ENCODE data around the gene TWIST2.

Gene TWIST2

DNA sequence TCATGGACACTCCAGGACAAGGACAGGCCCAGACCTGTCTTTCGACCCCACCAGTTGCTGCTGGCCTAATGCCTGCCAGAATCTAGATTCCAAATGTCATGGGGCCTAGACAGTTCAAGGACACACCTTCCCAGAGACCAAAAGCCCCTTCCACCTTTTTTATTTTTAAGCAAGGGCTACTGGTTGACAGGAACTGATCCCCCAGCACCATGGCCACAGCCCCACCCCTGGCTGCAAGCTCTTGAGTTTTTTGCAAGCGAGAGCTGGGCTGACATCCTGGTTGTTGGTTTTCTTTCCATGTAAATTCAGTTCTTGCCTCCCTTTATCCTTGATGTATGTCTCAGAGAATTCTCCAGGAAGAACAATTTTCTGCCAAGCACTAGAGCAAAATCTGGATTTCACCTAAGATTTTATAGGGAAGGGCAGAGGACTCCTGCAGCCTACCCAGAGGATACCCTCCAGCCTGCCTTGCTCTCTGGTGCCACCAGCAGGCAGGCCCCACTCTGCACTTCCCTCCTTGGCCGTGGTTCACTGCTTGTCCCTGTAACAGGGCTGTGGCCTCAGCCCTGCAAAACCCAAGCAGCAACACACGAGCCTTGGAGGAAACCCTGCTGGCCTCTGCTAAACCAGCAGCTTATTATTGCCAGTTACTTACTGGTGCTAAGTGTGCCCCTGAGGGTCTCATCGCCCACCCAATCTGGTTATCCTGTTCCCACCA is 97.7 kb downstream of the TWIST2 start:
- no peak for DNase-seq

DNA sequence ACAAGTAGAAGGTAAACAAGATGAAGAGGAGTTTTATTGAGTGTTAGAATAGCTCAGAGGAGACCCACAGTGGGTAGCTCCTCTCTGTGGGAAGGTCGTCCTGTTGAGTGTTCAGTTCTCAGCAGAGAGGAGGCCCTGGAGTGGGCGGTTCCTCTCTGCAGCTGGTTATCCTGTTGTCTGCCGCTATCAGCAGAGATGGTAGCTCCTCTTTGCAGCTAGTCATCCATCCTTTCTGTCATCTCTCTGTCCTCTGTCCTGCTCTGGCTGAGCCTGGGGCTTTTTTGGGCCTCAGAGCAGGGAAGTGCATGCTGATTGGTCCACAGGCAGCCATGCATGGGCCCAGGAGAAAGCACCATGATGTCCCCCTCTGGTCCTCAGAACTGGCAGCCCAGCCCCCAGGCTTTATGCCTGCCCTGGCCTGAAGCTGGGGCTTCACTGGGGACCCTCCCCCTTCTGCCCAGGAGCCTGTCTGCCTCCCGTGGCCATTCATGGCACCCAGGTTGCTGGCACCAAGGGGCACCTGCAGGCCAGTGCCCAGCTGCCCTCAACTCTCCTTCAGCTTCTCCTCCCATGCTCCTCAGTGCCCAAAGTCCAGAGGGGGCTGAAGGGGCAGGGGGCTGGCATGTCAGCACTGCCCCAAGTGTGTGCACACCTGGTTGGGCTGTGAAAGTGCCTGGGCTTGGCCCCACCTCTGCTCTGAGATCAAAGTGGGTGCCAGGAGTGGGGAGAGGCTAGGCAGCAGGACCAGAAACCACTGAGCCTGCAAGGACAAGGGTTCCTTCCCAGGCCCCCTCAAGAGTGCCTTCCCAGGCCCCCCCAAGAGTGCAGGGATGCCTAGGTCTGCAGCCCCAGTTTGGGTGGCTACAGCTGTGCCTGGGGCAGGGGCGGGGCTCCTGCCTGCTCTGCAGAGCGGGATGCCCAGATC is 98.7 kb downstream of the TWIST2 start:
- no peak for DNase-seq

DNA sequence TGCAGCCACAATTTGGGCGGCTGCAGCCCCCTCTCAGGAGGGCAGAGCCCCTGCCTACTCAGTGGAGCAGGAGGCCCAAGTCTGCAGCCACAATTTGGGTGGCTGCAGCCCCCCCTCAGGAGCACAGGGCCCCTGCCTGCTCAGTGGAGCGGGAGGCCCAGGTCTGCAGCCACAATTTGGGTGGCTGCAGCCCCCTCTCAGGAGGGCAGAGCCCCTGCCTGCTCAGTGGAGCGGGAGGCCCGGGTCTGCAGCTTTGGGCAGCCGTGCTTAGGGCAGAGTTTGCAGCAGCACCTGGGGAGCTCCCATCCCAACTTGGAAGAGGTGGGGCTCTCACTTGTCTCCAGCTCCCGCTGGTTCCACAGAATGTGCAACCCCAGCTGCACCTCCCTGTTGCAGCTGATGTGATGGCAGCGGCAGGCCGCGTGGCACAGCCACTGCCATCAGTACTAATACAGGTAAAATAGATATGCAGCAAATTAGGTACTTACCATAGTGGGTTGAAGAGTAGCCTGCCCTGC is 99.4 kb downstream of the TWIST2 start:
- no peak for DNase-seq

DNA sequence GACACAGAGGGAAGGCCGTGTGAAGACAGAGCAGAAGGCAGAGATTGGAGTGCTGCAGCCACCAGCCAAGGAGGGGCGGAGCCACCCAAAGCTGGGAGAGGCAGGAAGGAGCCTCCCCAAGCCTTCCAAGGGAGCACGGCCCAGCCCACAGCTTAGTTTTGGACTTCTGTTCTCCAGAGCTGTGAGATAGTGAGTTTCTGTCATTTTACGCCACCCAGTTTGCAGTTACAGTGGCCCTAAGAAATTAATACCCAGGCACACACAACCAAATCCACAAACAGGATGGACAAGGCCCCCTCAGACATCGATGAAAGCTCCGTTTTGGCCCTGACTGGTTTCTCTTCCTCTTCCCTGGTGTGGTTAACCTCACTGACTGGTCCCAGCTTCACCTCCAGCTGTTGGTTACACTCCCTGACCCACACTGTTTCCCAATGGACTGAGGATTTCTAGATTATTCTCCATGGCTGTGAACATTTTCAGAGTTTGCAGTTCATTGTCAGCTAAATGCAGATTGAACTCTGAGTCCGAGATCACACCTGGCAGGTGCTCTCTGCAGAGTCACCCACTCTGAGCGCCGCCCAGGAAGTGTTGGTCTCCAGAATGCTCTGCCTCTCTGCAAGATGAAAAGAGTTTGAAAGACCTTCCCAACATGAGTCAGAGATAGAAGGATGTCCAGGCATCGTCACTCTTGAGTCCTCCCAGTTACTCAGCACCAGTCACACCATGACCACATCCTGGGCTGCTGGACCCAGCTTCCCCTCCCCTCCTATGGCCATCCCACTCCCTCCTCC is 100.2 kb downstream of the TWIST2 start:
- no peak for DNase-seq

DNA sequence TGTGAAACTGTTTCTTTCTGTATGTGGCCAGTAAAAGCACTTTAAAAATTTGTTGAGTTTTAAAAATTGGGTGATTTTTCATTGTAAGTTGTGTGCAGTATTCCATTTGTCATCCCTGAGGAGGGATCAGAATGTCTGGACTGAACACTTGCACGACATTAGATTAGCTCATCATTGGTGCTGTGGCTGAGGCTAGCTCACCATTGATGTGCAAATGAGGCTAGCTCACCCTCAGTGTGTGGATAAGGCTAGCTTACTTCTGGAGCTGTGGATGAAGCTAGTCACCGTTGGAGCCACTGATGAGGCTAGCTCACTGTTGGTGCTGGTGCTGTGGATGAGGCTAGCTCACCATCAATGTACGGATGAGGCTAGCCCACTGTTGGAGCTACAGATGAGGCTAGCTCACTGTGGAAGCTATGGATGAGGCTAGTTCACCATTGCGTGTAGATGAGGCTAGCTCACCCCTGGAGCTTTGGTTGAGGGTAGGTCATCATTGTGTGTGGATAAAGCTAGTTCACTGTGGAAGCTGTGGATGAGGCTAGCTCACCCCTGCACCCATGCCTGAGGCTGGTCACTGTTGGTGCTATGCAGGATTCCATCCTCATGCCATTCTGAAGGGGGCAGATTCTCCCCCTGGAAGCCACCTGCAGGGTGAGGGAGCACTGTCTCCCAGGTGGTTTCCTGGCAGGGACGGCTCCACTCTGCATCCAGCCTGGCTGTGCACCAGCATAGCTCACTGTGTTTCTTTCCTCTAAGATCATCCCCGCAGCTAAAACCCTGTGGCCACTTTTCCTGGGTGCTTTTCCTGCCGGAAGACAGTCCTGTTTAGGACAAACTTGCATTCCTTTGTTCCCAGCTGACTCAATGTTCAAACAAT is 101.1 kb downstream of the TWIST2 start:
- DNase-seq, result no peak

DNA sequence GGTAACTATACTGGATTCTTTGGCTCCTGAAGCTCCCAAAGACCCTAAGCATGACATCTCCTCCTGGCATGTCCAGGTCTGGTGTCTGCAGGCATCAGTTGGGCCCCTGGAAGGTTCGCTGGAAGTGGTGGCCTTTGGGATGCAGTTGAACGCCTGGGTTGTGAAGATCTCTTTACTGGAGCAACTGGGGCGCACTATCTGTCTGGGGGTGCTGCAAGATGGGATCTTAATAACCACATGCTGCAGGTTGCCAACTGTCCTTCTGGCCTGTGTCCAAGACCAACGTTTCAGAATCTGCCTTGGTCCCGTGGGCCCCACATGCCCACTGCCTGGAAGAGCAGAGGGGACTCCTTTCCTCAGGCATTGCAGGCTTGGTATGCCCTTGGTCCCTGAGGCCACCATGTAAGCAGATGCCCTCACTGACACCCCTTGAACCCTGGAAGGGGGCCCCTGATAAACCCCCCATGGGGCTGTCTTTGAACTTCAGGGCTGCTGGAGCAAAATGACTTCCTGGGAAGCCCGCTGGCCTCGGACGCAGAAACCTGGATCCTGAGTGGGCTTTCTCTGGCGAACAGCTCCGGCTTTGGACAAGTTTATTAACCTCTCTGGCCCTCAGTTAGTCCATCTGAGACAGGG is 101.9 kb downstream of the TWIST2 start:
- no peak for DNase-seq

DNA sequence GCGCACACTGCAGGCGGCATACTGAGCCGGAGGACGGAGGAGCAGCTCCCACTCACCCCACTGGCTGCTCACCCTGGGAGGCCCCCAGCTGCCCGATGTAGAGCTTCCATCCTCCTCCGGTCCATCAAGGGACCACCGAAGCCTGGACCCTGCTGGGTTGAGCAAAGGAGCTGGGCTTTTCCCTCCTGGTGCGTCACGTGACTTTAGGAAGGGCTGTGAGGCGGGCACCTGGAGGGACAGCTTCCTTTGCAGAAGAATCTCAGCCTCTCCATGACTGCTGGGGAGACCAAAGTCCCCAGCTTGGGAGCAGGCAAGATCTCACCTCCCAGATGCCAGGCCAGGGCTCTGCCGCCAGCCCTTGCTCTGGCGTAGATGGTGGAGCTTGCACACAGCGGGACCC is 102.7 kb downstream of the TWIST2 start:
- no peak for DNase-seq

DNA sequence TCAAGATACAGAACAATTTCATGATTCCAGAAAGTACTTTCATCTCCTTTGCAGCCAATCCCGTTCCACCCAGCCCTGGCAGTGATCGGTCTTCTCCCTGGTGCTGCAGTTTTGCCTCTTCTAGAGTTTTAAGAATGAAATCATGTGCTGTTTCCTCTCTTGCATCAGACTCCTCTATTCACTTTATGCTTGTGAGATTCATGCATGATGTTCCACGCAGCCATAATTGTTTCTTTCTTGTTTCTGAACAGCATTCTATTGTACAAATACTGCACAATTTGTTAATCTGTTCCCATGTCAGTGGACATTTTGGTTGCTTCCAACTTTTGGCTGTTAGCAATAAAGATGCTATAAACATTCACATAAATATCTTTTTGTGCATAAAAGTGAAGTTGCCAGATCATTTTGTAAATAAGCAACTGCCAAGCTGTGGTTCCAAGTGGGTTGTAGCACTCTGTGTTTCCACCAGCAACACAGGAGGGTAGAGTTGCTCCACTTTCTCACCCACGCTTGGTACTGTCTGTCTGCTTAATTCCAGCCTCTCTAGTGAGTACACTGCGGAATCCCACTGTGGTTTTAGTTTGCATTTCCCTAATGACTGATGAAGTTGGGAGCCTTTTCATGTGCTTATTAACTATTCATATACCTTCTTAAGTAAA is 104.5 kb downstream of the TWIST2 start:
- no peak for DNase-seq

DNA sequence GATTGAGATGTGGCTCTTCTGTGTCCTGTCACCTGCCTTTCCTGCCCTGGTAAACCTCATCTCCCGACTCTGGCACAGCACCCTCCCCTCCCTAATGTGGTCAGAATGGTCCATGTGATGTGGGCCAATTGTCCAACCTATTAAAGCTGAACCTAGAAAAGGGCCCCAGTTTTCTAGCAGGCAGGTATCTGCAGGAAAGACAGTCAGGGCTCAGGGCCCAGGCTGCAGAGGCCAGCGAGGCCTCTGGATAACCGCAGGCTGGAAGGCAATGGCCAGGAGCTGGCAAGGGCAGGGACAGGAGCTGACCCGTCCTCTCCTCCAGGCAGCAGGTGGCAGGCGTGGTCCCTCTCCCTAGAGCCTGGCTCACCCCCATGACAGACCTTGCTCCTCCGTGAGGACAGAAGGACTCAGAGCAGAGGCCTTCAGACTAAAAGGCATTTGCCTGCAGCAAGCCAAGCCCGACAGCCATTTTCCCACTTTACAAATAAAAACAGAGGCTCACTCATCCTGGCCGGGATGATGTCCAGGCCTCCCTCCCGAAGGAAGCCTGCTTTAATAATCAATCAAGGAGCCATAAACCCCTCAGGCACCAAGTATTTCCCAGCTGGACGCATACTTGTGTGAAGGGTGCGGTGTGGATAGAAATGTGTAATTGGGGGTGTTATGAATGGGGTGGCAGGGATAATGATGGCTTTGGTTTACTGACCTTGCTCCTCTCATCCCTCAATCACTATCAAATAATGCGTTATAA is 107.1 kb downstream of the TWIST2 start:
- DNase-seq, result no peak

DNA sequence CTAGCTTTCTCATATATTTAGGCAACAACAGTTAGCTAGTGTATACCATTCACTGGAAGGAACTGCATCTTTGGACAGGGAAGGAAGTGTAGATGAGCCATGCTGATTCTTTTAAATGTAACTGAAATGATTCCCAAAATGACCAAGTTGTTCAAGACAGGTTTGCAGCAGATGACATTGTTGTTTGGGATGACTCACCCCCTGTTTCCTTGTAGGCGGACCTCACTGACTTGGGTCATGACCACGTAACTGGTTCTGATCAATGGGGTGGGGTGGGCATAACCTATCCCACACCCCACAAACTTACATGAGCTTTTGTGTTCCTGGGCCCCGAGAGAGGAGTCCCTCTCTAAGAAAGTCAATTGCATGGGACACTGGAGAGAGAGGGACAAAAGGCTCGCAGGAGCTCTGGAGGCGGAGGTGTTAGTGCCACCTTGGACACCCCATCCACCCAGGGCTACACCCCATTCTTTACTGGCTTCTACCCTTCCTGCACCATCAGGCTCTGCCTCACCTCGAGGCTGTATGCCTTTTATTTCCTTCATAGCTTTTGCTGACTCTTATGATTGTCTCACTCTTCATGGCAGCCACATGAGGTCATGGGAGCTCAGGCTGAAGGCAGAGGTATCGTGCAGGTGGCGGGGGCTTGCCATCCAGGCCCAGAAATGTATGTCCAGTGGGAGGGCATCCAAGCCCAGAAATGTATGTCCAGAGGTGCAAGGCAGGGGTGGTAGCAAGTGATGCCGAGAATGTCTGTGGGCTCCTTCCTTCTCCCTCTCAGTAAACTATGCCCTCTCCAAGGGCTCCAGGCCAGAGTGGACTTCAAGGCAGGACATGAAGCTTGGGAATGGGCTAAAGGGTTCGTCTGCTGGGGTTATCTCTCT is 108.0 kb downstream of the TWIST2 start:
- DNase-seq, result no peak

DNA sequence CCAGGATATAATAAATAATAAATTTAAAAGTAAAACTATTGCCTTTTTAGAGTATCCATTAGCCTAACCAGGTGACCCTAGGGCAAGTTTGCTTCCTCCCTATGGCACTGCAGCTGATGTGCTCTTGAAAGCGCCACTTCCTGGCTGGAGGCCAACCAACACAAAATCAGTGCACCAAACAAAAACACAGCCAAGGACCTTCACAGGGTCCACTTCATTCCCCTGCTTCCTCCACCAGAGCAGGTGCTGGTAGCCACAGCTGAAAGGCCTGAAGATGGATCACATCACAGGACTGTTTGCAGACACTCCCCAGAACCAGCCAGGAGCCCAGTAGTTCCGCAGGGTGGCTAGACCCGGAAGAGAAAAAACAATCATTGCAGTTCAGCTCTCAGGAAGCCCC is 108.8 kb downstream of the TWIST2 start:
- DNase-seq, result no peak
